ENCODE results near the gene HOXA6.
A peak's percentile ranks its signal among the peaks of the same experiment; 100 is the strongest.

DNA sequence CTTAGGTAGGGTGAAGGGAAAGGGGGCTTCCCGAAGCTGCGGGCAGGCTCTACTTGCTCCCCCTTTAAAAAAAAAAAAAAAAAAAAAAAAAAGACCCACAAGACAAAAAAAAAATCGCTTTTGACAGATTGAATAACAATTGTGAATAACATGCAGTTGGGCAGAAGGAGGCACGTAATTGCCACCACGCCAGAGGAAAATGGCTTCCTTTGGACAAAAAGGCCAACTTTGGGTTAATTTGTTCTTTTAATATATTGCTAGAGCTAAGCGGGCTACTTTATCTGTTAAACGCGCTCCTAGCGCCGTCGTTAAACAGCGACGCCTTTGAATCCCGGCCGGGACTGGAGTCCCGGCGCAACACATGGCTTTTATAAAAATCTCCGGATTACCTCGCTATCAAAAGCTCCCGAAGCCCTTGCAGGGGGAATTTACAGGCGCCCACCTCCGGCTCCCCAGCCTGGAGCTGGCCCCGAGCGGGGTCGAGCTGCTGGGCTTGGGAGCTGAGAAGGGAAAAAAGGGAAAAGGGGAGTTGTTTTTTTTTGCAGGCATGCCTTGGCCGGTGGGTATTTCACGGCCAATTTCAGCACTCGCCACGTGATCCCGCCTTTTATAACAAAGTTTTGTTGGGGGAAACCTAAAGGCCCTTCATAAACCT is 36.2 kb upstream of the HOXA6 start:
- TF ChIP-seq, protein P1, sequence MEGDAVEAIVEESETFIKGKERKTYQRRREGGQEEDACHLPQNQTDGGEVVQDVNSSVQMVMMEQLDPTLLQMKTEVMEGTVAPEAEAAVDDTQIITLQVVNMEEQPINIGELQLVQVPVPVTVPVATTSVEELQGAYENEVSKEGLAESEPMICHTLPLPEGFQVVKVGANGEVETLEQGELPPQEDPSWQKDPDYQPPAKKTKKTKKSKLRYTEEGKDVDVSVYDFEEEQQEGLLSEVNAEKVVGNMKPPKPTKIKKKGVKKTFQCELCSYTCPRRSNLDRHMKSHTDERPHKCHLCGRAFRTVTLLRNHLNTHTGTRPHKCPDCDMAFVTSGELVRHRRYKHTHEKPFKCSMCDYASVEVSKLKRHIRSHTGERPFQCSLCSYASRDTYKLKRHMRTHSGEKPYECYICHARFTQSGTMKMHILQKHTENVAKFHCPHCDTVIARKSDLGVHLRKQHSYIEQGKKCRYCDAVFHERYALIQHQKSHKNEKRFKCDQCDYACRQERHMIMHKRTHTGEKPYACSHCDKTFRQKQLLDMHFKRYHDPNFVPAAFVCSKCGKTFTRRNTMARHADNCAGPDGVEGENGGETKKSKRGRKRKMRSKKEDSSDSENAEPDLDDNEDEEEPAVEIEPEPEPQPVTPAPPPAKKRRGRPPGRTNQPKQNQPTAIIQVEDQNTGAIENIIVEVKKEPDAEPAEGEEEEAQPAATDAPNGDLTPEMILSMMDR (IDR thresholded peaks at IDR 0.05) = peak; percentile 28; the same call in 1 of the 2 replicates
- no peak for TF ChIP-seq ZFX (IDR thresholded peaks at IDR 0.05; ENCODE audit: borderline replicate concordance)

Data from 22Rv1 (cell line).